HEK293 (cell line): ENCODE measurements around the gene CIDEA.

Source experiments
- CTCF ChIA-PET: fragments of 350-600 bp; formaldehyde crosslinking; extraction: SDS; loops from one replicate; lab custom pipeline; 2021; ENCODE audit warnings: antibody characterized with exemption; lab: Yijun Ruan, JAX
- POLR2A ChIA-PET: fragments of 300-600 bp; formaldehyde crosslinking; extraction: SDS; loops from one replicate; lab custom pipeline; 2020; ENCODE audit warnings: antibody characterized with exemption, inconsistent platforms; lab: Yijun Ruan, JAX
- H3K27ac ChIP-seq: fragments of 200-500 bp; sonication (Bioruptor generic); 2 replicates; pipeline ENCODE4 v1.5.1; 2014; ENCODE audit warnings: low read depth, low read length, control low read depth, inconsistent platforms; ENCODE audit errors: extremely low read depth
- H3K36me3 ChIP-seq, 2 experiments: fragments of 200-500 bp in 1 of 2; sonication (Bioruptor generic) in 1 of 2; 1 replicate in 1 of 2; 2 replicates in 1 of 2; pipeline ENCODE4 v1.5.1; 2014 to 2017; ENCODE audit warnings: inconsistent platforms in 2 of 2, low read length in 2 of 2; ENCODE audit not compliant: control insufficient read depth in 2 of 2, insufficient read depth in 1 of 2
- H3K4me1 ChIP-seq: fragments of 200-500 bp; sonication (Bioruptor generic); 2 replicates; pipeline ENCODE4 v1.5.1; 2014; ENCODE audit warnings: mild to moderate bottlenecking, low read length, inconsistent platforms; ENCODE audit not compliant: control insufficient read depth, insufficient read depth
- H3K4me3 ChIP-seq: 2 replicates; pipeline ENCODE4 v1.5.1; 2011; ENCODE audit warnings: low read depth, mild to moderate bottlenecking, control low read depth, low read length, moderate library complexity
- H3K9me3 ChIP-seq: fragments of 200-500 bp; sonication (Bioruptor generic); 2 replicates; pipeline ENCODE4 v1.5.1; 2014; ENCODE audit warnings: low read depth, low read length, inconsistent platforms; ENCODE audit not compliant: control insufficient read depth, insufficient read depth
- ZFP41 ChIP-seq: fragments of 450-650 bp; formaldehyde crosslinking; IDR thresholded peaks from 2 replicates; pipeline ENCODE4 v1.5.1; 2016; ENCODE audit warnings: missing biosample characterization, missing genetic modification characterization, borderline replicate concordance
- ZNF133 ChIP-seq: fragments of 450-650 bp; formaldehyde crosslinking; IDR thresholded peaks from 2 replicates; pipeline ENCODE4 v1.5.1; 2016; ENCODE audit warnings: missing biosample characterization, missing genetic modification characterization
- ZNF174 ChIP-seq: fragments of 450-650 bp; formaldehyde crosslinking; IDR thresholded peaks from 2 replicates; pipeline ENCODE4 v1.5.0; 2017; ENCODE audit warnings: missing biosample characterization, mild to moderate bottlenecking, missing genetic modification characterization
- ZNF248 ChIP-seq: fragments of 450-650 bp; formaldehyde crosslinking; IDR thresholded peaks from 2 replicates; pipeline ENCODE4 v1.5.1; 2017; ENCODE audit warnings: missing biosample characterization, missing genetic modification characterization
- ZNF292 ChIP-seq: fragments of 450-650 bp; formaldehyde crosslinking; IDR thresholded peaks from 2 replicates; pipeline ENCODE4 v1.5.1; 2016; ENCODE audit warnings: low read depth, missing biosample characterization, missing genetic modification characterization, borderline replicate concordance
- ZNF311 ChIP-seq: fragments of 450-650 bp; formaldehyde crosslinking; IDR thresholded peaks from 2 replicates; pipeline ENCODE4 v1.5.1; 2017; ENCODE audit warnings: missing biosample characterization, missing genetic modification characterization, borderline replicate concordance
- ZNF391 ChIP-seq: fragments of 450-650 bp; formaldehyde crosslinking; IDR thresholded peaks from 2 replicates; pipeline ENCODE4 v1.5.1; 2016; ENCODE audit warnings: low read depth, missing biosample characterization, missing genetic modification characterization, borderline replicate concordance
- ZNF394 ChIP-seq: fragments of 450-650 bp; formaldehyde crosslinking; IDR thresholded peaks from 2 replicates; pipeline ENCODE4 v1.5.1; 2016; ENCODE audit warnings: missing biosample characterization, missing genetic modification characterization, mild to moderate bottlenecking, moderate library complexity, borderline replicate concordance
- ZNF501 ChIP-seq: fragments of 450-650 bp; formaldehyde crosslinking; IDR thresholded peaks from 2 replicates; pipeline ENCODE4 v1.5.1; 2016; ENCODE audit warnings: missing biosample characterization, missing genetic modification characterization
- ZNF530 ChIP-seq: fragments of 450-650 bp; formaldehyde crosslinking; IDR thresholded peaks from 2 replicates; pipeline ENCODE4 v1.5.1; 2016; ENCODE audit warnings: low read depth, missing biosample characterization, missing genetic modification characterization
- ZNF560 ChIP-seq: fragments of 450-650 bp; formaldehyde crosslinking; IDR thresholded peaks from 2 replicates; pipeline ENCODE4 v1.5.1; 2017; ENCODE audit warnings: missing biosample characterization, missing genetic modification characterization, borderline replicate concordance
- ZNF596 ChIP-seq: fragments of 450-650 bp; IDR thresholded peaks from 2 replicates; pipeline ENCODE4 v1.5.0; 2018; ENCODE audit warnings: missing biosample characterization, mild to moderate bottlenecking, missing genetic modification characterization, moderate library complexity
- ZNF610 ChIP-seq: fragments of 450-650 bp; formaldehyde crosslinking; IDR thresholded peaks from 2 replicates; pipeline ENCODE4 v1.5.1; 2016; ENCODE audit warnings: missing biosample characterization, missing genetic modification characterization, borderline replicate concordance
- ZNF701 ChIP-seq: fragments of 450-650 bp; formaldehyde crosslinking; IDR thresholded peaks from 2 replicates; pipeline ENCODE4 v1.5.1; 2016; ENCODE audit warnings: missing biosample characterization, missing genetic modification characterization
- TF ChIP-seq, protein P1 (sequence below): fragments of 450-650 bp; formaldehyde crosslinking; conservative IDR thresholded peaks from 2 replicates; pipeline ENCODE4 v1.5.1; 2016; ENCODE audit warnings: low read depth, missing biosample characterization, missing genetic modification characterization
- TF ChIP-seq, protein P2 (sequence below): fragments of 450-650 bp; formaldehyde crosslinking; IDR thresholded peaks from 2 replicates; pipeline ENCODE4 v1.5.1; 2016; ENCODE audit warnings: missing biosample characterization, missing genetic modification characterization
- TF ChIP-seq, protein P3 (sequence below): fragments of 450-650 bp; formaldehyde crosslinking; optimal IDR thresholded peaks from 2 replicates; pipeline ENCODE3; 2016; ENCODE audit warnings: missing biosample characterization, mild to moderate bottlenecking, missing genetic modification characterization

Gene CIDEA

DNA sequence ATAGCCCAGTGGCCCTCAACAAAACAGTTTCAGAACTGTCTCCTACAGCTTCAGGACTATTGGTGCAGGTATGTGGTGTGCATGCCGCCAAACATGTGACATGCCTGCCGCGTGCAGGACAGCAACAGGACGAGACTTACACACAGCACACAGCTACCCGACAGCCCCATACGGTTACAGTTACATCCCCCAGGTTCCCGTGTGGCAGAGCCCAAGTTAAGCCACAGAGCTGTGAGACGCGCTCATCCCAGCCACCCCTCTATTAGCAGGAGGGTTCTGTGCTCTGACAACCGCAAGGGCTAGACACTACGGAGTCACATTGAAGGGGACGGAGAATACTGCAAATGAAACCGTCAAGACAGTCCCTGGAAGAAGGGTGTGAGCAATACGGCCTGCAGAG lies 37.5 kb downstream of the CIDEA start:
- ChIA-PET CTCF (interaction anchor here (0.9 to 1.4 kb wide), 3 partner anchors 10 to 36 kb away, joined by 3 to 4 read pairs (median 3); no protein-coding TSS in a partner anchor), POLR2A (interaction anchor here (0.7 to 0.8 kb wide), 5 partner anchors 13 to 1125 kb away, joined by 3 to 5 read pairs (median 3); partner anchors contain the start of genes PRELID3A and SEH1L)
- Histone ChIP-seq H3K27ac (no peak overlapping the region), H3K36me3 (no peaks in the 10 kb centered on the region), H3K4me1 (no peaks in the 10 kb centered on the region), H3K9me3 (no peaks in the 10 kb centered on the region), H3K4me3 (no peak overlapping the region)
- TF ChIP-seq, protein P1, sequence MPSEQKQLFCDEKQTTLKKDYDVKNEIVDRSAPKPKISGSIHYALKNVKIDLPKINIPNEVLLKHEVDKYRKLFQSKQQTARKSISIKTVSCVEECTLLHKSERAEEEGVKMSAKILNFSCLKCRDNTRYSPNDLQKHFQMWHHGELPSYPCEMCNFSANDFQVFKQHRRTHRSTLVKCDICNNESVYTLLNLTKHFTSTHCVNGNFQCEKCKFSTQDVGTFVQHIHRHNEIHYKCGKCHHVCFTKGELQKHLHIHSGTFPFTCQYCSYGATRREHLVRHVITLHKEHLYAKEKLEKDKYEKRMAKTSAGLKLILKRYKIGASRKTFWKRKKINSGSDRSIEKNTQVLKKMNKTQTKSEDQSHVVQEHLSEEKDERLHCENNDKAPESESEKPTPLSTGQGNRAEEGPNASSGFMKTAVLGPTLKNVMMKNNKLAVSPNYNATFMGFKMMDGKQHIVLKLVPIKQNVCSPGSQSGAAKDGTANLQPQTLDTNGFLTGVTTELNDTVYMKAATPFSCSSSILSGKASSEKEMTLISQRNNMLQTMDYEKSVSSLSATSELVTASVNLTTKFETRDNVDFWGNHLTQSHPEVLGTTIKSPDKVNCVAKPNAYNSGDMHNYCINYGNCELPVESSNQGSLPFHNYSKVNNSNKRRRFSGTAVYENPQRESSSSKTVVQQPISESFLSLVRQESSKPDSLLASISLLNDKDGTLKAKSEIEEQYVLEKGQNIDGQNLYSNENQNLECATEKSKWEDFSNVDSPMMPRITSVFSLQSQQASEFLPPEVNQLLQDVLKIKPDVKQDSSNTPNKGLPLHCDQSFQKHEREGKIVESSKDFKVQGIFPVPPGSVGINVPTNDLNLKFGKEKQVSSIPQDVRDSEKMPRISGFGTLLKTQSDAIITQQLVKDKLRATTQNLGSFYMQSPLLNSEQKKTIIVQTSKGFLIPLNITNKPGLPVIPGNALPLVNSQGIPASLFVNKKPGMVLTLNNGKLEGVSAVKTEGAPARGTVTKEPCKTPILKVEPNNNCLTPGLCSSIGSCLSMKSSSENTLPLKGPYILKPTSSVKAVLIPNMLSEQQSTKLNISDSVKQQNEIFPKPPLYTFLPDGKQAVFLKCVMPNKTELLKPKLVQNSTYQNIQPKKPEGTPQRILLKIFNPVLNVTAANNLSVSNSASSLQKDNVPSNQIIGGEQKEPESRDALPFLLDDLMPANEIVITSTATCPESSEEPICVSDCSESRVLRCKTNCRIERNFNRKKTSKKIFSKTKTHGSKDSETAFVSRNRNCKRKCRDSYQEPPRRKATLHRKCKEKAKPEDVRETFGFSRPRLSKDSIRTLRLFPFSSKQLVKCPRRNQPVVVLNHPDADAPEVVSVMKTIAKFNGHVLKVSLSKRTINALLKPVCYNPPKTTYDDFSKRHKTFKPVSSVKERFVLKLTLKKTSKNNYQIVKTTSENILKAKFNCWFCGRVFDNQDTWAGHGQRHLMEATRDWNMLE (tag by site-specific recombination) = no peak
- no peak for TF ChIP-seq ZNF610 (tag by site-specific recombination)
- TF ChIP-seq ZNF174 (tag by site-specific recombination) = no peak
- TF ChIP-seq ZNF701 (tag by site-specific recombination) = no peak

DNA sequence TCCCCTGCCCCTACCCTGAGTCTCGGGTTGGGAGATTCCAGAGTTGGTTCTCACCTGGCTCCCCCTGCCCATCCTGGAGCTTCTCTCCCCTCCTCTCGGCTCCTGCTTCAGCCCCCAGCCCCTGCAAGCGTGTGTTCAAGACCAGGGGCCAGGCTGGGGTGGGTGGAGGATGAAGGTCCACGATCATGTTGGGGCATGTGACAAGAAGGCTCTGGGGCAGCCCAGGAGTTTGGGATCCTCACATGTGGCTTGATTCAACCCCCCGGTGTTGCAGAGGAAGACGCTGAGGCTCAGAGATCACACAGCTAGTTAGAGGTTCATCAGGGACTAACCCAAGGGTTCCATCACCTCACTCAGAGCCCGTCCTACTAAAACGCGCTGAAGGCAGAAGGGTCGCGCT lies 39.7 kb downstream of the CIDEA start:
- no peaks in the 10 kb centered on the region for H3K36me3 ChIP-seq
- H3K4me1 ChIP-seq = no peaks in the 10 kb centered on the region
- no peaks in the 10 kb centered on the region for H3K9me3 ChIP-seq
- TF ChIP-seq ZNF248 (tag by site-specific recombination) (no peak), ZNF391 (tag by site-specific recombination) (no peak), ZNF174 (tag by site-specific recombination) (no peak), ZFP41 (tag by site-specific recombination) (no peak)
- TF ChIP-seq, protein P2, sequence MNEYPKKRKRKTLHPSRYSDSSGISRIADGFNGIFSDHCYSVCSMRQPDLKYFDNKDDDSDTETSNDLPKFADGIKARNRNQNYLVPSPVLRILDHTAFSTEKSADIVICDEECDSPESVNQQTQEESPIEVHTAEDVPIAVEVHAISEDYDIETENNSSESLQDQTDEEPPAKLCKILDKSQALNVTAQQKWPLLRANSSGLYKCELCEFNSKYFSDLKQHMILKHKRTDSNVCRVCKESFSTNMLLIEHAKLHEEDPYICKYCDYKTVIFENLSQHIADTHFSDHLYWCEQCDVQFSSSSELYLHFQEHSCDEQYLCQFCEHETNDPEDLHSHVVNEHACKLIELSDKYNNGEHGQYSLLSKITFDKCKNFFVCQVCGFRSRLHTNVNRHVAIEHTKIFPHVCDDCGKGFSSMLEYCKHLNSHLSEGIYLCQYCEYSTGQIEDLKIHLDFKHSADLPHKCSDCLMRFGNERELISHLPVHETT (tag by site-specific recombination) = no peak
- TF ChIP-seq, protein P3, sequence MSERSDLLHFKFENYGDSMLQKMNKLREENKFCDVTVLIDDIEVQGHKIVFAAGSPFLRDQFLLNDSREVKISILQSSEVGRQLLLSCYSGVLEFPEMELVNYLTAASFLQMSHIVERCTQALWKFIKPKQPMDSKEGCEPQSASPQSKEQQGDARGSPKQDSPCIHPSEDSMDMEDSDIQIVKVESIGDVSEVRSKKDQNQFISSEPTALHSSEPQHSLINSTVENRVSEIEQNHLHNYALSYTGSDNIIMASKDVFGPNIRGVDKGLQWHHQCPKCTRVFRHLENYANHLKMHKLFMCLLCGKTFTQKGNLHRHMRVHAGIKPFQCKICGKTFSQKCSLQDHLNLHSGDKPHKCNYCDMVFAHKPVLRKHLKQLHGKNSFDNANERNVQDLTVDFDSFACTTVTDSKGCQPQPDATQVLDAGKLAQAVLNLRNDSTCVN = no peak
- H3K27ac ChIP-seq = no peak overlapping the region
- ChIA-PET POLR2A (no interaction called here), CTCF (interaction anchor here (0.7 to 1.7 kb wide), 3 partner anchors 10 to 1264 kb away, joined by 4 to 7 read pairs (median 5); no protein-coding TSS in a partner anchor)
- H3K4me3 ChIP-seq = no peak overlapping the region

DNA sequence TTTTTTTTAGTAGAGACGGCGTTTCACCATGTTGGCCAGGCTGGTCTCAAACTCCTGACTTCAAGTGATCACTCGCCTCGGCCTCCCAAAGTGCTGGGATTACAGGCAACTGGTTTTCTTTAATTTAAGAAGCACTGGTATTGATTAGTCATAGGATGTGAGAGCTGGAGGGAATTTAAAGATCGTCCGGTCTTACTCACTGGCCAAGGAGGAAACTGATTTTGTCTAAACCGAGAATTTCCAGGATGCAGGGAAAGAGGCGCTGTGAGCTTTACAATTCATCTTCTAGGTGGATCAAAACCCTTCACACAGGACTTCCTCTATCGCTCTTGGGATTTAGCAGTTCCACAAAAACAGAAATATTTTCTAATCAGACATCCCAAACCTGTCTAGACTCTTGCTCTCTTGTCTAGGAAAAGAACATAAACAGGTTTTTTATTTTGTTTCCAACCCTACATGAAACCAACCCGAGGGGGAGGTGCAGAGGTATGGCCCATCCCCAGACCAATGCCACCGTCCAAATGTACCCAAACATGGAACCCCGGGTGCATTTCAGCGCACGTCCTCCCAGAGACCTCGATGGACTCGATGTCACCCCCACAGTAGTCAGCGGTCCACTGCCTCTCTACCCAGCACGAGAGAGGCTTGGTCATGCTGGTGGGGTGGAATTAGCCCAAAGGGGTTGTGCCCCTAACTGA lies 41.4 kb downstream of the CIDEA start:
- no peak overlapping the region for H3K4me3 ChIP-seq
- CTCF ChIA-PET = interaction anchor here (1.0 to 2.7 kb wide), 2 partner anchors 11 to 13 kb away, joined by 3 to 9 read pairs; no protein-coding TSS in a partner anchor
- no peak overlapping the region for H3K27ac ChIP-seq
- no peaks in the 10 kb centered on the region for H3K4me1 ChIP-seq
- H3K9me3 ChIP-seq = no peaks in the 10 kb centered on the region
- TF ChIP-seq ZNF560 (tag by site-specific recombination) (no peak), ZNF311 (tag by site-specific recombination) (no peak), ZNF133 (tag by site-specific recombination) (no peak), ZNF596 (no peak), ZNF292 (tag by site-specific recombination) (no peak), ZNF394 (tag by site-specific recombination) (no peak), ZNF501 (no peak), ZNF530 (no peak)
- TF ChIP-seq, protein P2 (tag by site-specific recombination) = no peak
- POLR2A ChIA-PET = interaction anchor here (0.5 to 1.6 kb wide), 2 partner anchors 9 to 80 kb away, joined by 3 to 8 read pairs; no protein-coding TSS in a partner anchor
- H3K36me3 ChIP-seq = no peaks in the 10 kb centered on the region
